Right lobe of liver (tissue), 4 donors: ENCODE results near the gene INCA1.

Source experiments
- POLR2A ChIP-seq: fragments of 450-650 bp; IDR thresholded peaks from one replicate; pipeline ENCODE4 v1.6.1; 2017; ENCODE audit warnings: antibody characterized with exemption, mild to moderate bottlenecking
- TF ChIP-seq, protein P1 (sequence below), 4 donors: fragments of 200-600 bp in 3 of 4; fragments of 450-650 bp in 1 of 4; IDR thresholded peaks; one replicate each; pipeline versions ENCODE4 v1.5.1 to v1.8.0; 2016 to 2022; ENCODE audit warnings: antibody characterized with exemption in 4 of 4, mild to moderate bottlenecking in 2 of 4
- donor health status: DM: no; HTN: no; CAD: no.
- donor health status: DM: no; HTN: no; CAD: no.
- donor health status: DM: no; HTN: yes; CAD: no.

DNA sequence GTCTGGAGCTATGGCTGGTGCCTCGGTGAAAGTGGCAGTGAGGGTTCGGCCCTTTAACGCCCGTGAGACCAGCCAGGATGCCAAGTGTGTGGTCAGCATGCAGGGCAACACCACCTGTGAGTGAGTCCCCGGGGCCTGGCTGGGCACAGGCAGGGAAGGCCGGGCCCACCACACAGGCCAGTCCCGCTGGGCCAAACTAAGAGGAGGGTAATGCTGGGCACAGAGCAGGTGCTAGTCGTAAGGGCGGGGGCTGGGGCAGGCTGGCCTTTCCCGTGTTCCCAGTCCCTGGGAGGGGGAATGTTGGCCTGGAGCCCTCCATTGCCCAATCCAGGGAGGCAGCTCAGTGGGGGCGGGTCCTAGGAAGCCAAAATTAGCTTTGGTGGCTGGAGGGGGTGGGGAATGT lies 2.9 kb upstream of the INCA1 start:
- TF ChIP-seq, protein P1, sequence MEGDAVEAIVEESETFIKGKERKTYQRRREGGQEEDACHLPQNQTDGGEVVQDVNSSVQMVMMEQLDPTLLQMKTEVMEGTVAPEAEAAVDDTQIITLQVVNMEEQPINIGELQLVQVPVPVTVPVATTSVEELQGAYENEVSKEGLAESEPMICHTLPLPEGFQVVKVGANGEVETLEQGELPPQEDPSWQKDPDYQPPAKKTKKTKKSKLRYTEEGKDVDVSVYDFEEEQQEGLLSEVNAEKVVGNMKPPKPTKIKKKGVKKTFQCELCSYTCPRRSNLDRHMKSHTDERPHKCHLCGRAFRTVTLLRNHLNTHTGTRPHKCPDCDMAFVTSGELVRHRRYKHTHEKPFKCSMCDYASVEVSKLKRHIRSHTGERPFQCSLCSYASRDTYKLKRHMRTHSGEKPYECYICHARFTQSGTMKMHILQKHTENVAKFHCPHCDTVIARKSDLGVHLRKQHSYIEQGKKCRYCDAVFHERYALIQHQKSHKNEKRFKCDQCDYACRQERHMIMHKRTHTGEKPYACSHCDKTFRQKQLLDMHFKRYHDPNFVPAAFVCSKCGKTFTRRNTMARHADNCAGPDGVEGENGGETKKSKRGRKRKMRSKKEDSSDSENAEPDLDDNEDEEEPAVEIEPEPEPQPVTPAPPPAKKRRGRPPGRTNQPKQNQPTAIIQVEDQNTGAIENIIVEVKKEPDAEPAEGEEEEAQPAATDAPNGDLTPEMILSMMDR (IDR thresholded peaks at IDR 0.05): no peak
- TF ChIP-seq POLR2A: no peak
